Breast epithelium (tissue), 4 donors: ENCODE data around the gene CCNJL. TPM values are rescaled to one million over a fixed set of nuclear protein-coding genes. Genes with fewer than 3 reads are reported as not detected.
A peak's percentile ranks its signal among the peaks of the same experiment; 100 is the strongest.

Experiments
- DNase-seq, 2 donors: peaks; one replicate each; pipeline ENCODE4 v3.0.0-alpha.2; 2019; ENCODE audit warnings: low spot score in 2 of 2
- H3K27ac ChIP-seq, 2 donors: fragments of 200-600 bp; sonication (generic) in 1 of 2; one replicate each; pipeline ENCODE4 v1.5.1; 2016 to 2019; ENCODE audit warnings: mild to moderate bottlenecking in 1 of 2
- H3K27me3 ChIP-seq, 2 donors: fragments of 200-600 bp; sonication (generic) in 1 of 2; one replicate each; pipeline versions ENCODE4 v1.5.1 to v1.6.0; 2017 to 2019; ENCODE audit warnings: control low read depth in 1 of 2, mild to moderate bottlenecking in 1 of 2
- H3K36me3 ChIP-seq: fragments of 200-600 bp; one replicate; pipeline ENCODE4 v1.5.1; 2019
- H3K4me1 ChIP-seq, 2 donors: fragments of 200-600 bp; sonication (generic); one replicate each; pipeline ENCODE4 v1.5.1; 2016 to 2019; ENCODE audit warnings: control low read depth in 1 of 2
- H3K4me3 ChIP-seq, 3 donors: fragments of 200-600 bp; sonication (generic); 1 replicate in 2 of 3; 2 replicates in 1 of 3; pipeline ENCODE4 v1.5.1; 2016 to 2019; ENCODE audit warnings: mild to moderate bottlenecking in 3 of 3, moderate library complexity in 2 of 3
- H3K9me3 ChIP-seq, 2 donors: fragments of 200-600 bp; sonication (generic) in 1 of 2; one replicate each; pipeline ENCODE4 v1.5.1; 2016 to 2019; ENCODE audit warnings: control low read depth in 1 of 2
- CTCF ChIP-seq, 3 donors: fragments of 450-650 bp; IDR thresholded peaks; one replicate each; pipeline ENCODE4 v1.5.1; 2016 to 2017; ENCODE audit warnings: antibody characterized with exemption in 3 of 3, mild to moderate bottlenecking in 3 of 3, moderate library complexity in 3 of 3
- POLR2A ChIP-seq: fragments of 450-650 bp; IDR thresholded peaks from one replicate; pipeline ENCODE4 v1.6.1; 2016; ENCODE audit warnings: antibody characterized with exemption, mild to moderate bottlenecking, moderate library complexity
- POLR2AphosphoS5 ChIP-seq, 3 donors: sonication (generic); formaldehyde crosslinking; IDR thresholded peaks; one replicate each; pipeline ENCODE4 v1.6.1; 2017; ENCODE audit warnings: antibody characterized with exemption in 3 of 3
- intact Hi-C: fragments of 100-400 bp; cut with DNase I; formaldehyde crosslinking; loops from one replicate; pipeline ENCODE4 v1.15.1; 2023; ENCODE audit warnings: low total_unique reads
- total RNA-seq, 3 donors: library from RNA; depleted of rRNA; stranded (reverse); fragments of >200 nt; gene quantifications; one replicate each; pipeline ENCODE4 v1.1.0, GENCODE V29; 2016

CCNJL gene
- total RNA-seq, 3 donors from 2014 or later = 0.32 to 4.2 (median 3.6) TPM

- intact Hi-C loops = no loop called here
- no peak for DNase-seq
- H3K27me3 ChIP-seq = no peaks in the 10 kb centered on the region
- H3K27ac ChIP-seq = peak overlapping the region in 1 of 2 donors; percentile 14
- H3K4me1 ChIP-seq = no peaks in the 10 kb centered on the region
- no peaks in the 10 kb centered on the region for H3K36me3 ChIP-seq
- no peak for TF ChIP-seq CTCF (IDR thresholded peaks at IDR 0.05)
- TF ChIP-seq POLR2AphosphoS5 (IDR thresholded peaks at IDR 0.05) = no peak
- TF ChIP-seq POLR2A = no peak
- H3K9me3 ChIP-seq = no peaks in the 10 kb centered on the region
- peak overlapping the region in 2 of 3 donors; percentile 72 to 79 for H3K4me3 ChIP-seq
These were observed 1.6 kb downstream of the CCNJL start for GRCh38 chr5:160310552-160311295.

- H3K36me3 ChIP-seq = no peaks in the 10 kb centered on the region
- H3K4me3 ChIP-seq = peak overlapping the region in 1 of 3 donors; percentile 22
- no peaks in the 10 kb centered on the region for H3K27me3 ChIP-seq
- H3K4me1 ChIP-seq = no peaks in the 10 kb centered on the region
- no peak for TF ChIP-seq CTCF (IDR thresholded peaks at IDR 0.05)
- TF ChIP-seq POLR2AphosphoS5 (IDR thresholded peaks at IDR 0.05) = no peak
- TF ChIP-seq POLR2A = no peak
- H3K27ac ChIP-seq = peak overlapping the region in 1 of 2 donors; percentile 14
- no peaks in the 10 kb centered on the region for H3K9me3 ChIP-seq
- intact Hi-C loops = no loop called here
- DNase-seq = no peak
These were observed 2.2 kb downstream of the CCNJL start for GRCh38 chr5:160310140-160310539.

GRCh38 chr5:160306696-160307095 lies 5.7 kb downstream of the CCNJL start:
- H3K9me3 ChIP-seq = no peaks in the 10 kb centered on the region
- H3K27ac ChIP-seq = no peak overlapping the region
- intact Hi-C loops = no loop called here
- no peak overlapping the region for H3K4me3 ChIP-seq
- no peaks in the 10 kb centered on the region for H3K36me3 ChIP-seq
- no peak for TF ChIP-seq POLR2AphosphoS5 (IDR thresholded peaks at IDR 0.05)
- TF ChIP-seq POLR2A = no peak
- DNase-seq = no peak
- H3K4me1 ChIP-seq = no peaks in the 10 kb centered on the region
- no peaks in the 10 kb centered on the region for H3K27me3 ChIP-seq

GRCh38 chr5:160305319-160305718 lies 7.0 kb downstream of the CCNJL start:
- Histone ChIP-seq H3K36me3 (no peaks in the 10 kb centered on the region), H3K27me3 (no peaks in the 10 kb centered on the region), H3K4me3 (no peak overlapping the region), H3K9me3 (no peaks in the 10 kb centered on the region), H3K27ac (no peak overlapping the region), H3K4me1 (no peaks in the 10 kb centered on the region)
- no peak for DNase-seq
- no peak for TF ChIP-seq POLR2AphosphoS5 (IDR thresholded peaks at IDR 0.05)
- no peak for TF ChIP-seq POLR2A
- TF ChIP-seq CTCF (IDR thresholded peaks at IDR 0.05) = no peak
- intact Hi-C loops = no loop called here

- no peaks in the 10 kb centered on the region for H3K27me3 ChIP-seq
- TF ChIP-seq POLR2AphosphoS5 (IDR thresholded peaks at IDR 0.05) = no peak
- TF ChIP-seq CTCF (IDR thresholded peaks at IDR 0.05) = no peak
- TF ChIP-seq POLR2A = no peak
- DNase-seq = peak in 1 of 2 donors; percentile 44
- no peaks in the 10 kb centered on the region for H3K36me3 ChIP-seq
- no peak overlapping the region for H3K27ac ChIP-seq
- H3K4me3 ChIP-seq = no peak overlapping the region
- intact Hi-C loops = no loop called here
- H3K9me3 ChIP-seq = no peaks in the 10 kb centered on the region
- no peaks in the 10 kb centered on the region for H3K4me1 ChIP-seq
These were observed 8.7 kb downstream of the CCNJL start for GRCh38 chr5:160303690-160304089.
